KBM-7 (cell line): ENCODE data around the gene LEP.
"Not testable (repeated sequence)": the region's sequence is repeated elsewhere in the genome, so short reads cannot be mapped to it uniquely, and the experiment has no call there.

Experiments
- DNase-seq: peaks from one replicate; pipeline ENCODE4 v3.0.0-alpha.2; 2015
- in situ Hi-C: fragments of 300-500 bp; cut with MboI; formaldehyde crosslinking; loops from 2 replicates; pipeline ENCODE4 v1.14.3; 2020; ENCODE audit warnings: low sequenced_read_pairs, low pct_unique_long_range_greater_than_20kb, mixed read lengths

Gene LEP

GRCh38 chr7:128298004-128298403 is 56.9 kb downstream of the LEP start:
- in situ Hi-C loops, DNase-seq: not testable (repeated sequence)

GRCh38 chr7:128299109-128299607 is 58.1 kb downstream of the LEP start:
- no peak for DNase-seq
- in situ Hi-C loops: no loop called here

DNA sequence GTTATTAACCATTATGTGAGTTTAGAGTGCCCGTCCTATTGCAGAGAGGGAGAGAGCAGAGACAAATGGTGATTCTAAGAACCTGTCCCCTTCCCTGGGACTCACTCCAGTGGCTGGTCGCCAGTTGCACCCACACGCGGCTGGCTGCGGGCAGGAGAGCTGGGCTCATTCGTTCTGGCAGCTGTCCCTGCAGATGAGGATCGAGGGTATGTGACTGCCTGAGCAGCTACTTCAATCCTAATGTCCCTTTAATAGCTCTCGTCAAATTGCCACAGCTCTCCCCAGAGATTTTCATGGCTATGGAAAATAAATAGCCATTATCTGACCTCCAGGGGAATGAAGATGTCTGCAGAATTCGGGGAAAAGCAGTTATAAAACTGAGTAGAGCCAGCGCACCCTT is 61.1 kb downstream of the LEP start:
- in situ Hi-C loops: no loop called here
- no peak for DNase-seq

DNA sequence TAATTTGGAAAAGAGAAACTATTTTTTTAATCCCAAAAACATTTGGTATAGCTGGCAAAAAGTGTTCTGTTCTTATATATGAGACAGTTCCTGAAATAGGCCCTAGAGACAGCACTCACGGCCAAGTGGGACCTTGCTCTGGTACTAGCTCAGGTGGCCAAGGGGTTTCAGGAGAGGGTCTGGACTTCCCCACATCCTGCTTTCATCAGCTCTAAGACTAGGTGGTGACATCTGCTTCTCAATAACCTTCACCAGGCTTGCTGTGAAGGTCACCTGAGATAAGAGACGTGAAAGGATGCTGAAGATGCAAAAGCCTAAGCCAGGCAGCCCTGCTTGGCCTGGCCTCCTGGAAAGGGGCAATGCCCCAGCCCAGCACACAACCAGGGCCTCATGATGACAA is 62.1 kb downstream of the LEP start:
- in situ Hi-C loops: no loop called here
- no peak for DNase-seq

DNA sequence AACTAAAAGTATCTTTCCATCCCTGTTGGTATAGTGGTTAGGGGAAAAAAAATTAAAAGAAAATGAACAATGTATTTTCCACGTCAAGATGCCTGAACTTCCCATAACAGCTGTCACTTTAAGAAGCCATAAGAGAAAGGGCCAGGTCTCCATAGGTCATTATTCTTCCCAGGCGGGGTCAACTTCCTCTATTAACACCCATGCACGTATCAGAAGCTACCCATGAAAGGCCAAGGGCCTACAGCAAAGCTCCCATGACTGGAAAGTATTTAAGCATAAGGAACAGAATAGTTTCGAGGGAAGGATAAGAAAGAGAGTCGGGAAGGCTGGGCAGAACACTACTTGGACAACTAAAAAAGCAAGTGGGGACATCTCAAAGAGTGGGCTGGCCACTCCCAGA is 62.6 kb downstream of the LEP start:
- no peak for DNase-seq
- in situ Hi-C loops: no loop called here

DNA sequence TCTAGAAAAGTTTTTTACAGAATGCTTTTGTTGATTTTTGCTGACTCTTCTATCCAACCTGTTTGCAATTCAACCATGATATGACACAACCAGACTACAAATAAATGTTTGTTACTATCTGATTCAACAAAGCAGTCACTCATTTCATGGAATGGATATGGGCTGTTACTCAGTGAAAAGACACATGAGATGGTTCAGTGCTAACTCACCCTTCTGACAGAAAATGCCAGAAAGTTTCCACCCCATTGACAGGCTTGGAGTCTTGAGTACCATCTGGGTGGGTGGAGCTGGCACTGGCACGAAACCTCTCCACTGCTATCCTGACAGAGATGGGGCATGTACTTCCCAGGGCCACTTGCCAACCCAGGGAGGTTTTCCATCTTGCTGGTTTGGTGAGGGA is 63.1 kb downstream of the LEP start:
- in situ Hi-C loops: no loop called here
- DNase-seq: no peak

GRCh38 chr7:128307061-128307460 is 66.0 kb downstream of the LEP start:
- in situ Hi-C loops: no loop called here
- DNase-seq: no peak
